ENCODE measurements around the gene CNOT6. TPM values are rescaled to one million over a fixed set of nuclear protein-coding genes. Genes with fewer than 3 reads are reported as not detected.

CNOT6 gene
- total RNA-seq, 1 experiment from 2014 or later = 59.1 TPM

- ATAC-seq (no peak), DNase-seq (ENCODE audit: low read depth, low spot score) (no peak)
- POLR2A ChIA-PET = no interaction called here
- Histone ChIP-seq H2AFZ (ENCODE audit: low read depth, low read length, poor library complexity, severe bottlenecking) (no peak overlapping the region), H3K4me1 (ENCODE audit: control insufficient read depth in 1 of 2, insufficient read depth in 2 of 2, low read length in 2 of 2) (no peaks in the 10 kb centered on the region), H3K27me3 (ENCODE audit: insufficient read depth, low read length) (no peaks in the 10 kb centered on the region), H3K9me2 (ENCODE audit: insufficient read depth) (no peaks in the 10 kb centered on the region), H3K4me3 (replicated peaks in 1 of 2; ENCODE audit: low read depth in 1 of 2, low read length in 2 of 2) (no peak overlapping the region), H3K36me3 (ENCODE audit: control insufficient read depth in 1 of 2, insufficient read depth in 2 of 2, low read length in 2 of 2) (no peaks in the 10 kb centered on the region), H4K20me1 (ENCODE audit: insufficient read depth) (no peaks in the 10 kb centered on the region), H3K9me3 (ENCODE audit: control insufficient read depth in 1 of 2, insufficient read depth in 1 of 2, low read depth in 1 of 2, low read length in 2 of 2) (no peaks in the 10 kb centered on the region), H3K9ac (ENCODE audit: low read length) (no peak overlapping the region), H3K27ac (ENCODE audit: low read depth, low read length) (no peak overlapping the region), H3K79me2 (ENCODE audit: insufficient read depth, low read length) (no peaks in the 10 kb centered on the region), H3K4me2 (ENCODE audit: low read length) (no peak overlapping the region)
- BruUV-seq (replicated peaks) = no TSS peak
- intact Hi-C loops (cut with micrococcal nuclease) = no loop called here
- CTCF ChIA-PET = no interaction called here
- TF ChIP-seq CTCF (IDR thresholded peaks at IDR 0.05 in 2 of 3, conservative IDR thresholded peaks at IDR 0.05 in 1 of 3; ENCODE audit: borderline replicate concordance in 1 of 3, insufficient read depth in 1 of 3, low read depth in 2 of 3, low read length in 2 of 3) = no peak
- no peak for TF ChIP-seq SP1 (IDR thresholded peaks at IDR 0.05; ENCODE audit: low read depth)
- no peak for TF ChIP-seq CEBPB (IDR thresholded peaks at IDR 0.05; ENCODE audit: low read depth)
- no peak for TF ChIP-seq ELF1 (IDR thresholded peaks at IDR 0.05; ENCODE audit: borderline replicate concordance, low read depth)
- TF ChIP-seq EZH2phosphoT487 (IDR thresholded peaks at IDR 0.05; ENCODE audit: borderline replicate concordance) = no peak
- RAD21 ChIA-PET (ENCODE audit: low non-redundant PET in 1 of 2, low total read pairs in 2 of 2, uncharacterized antibody in 2 of 2, unreplicated experiment in 2 of 2) = no interaction called here
Observed at GRCh38 chr5:180583738-180584137, 89.6 kb downstream of the CNOT6 start.

DNA sequence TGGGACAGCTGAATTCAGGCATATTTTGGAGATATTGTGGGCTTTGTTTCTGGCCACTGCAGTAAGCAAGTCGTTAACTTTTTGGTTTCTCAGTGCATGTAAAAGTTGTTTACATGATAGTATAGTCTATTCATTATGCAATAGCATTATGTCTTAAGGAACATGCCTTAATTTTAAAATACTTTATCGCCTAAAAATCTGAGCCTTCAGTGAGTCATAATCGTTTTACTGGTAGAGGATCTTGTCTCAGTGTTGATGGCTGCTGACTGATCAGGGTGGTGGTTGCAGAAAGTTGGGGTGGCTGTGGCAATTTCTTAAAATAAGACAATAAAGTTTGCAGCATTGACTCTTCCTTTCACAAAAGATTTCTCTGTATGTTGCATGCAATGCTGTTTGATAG is 92.0 kb downstream of the CNOT6 start:
- Histone ChIP-seq H3K4me3 (replicated peaks in 1 of 2; ENCODE audit: low read depth in 1 of 2, low read length in 2 of 2) (no peak overlapping the region), H3K4me1 (ENCODE audit: control insufficient read depth in 1 of 2, insufficient read depth in 2 of 2, low read length in 2 of 2) (no peaks in the 10 kb centered on the region), H2AFZ (ENCODE audit: low read depth, low read length, poor library complexity, severe bottlenecking) (no peak overlapping the region), H3K9me3 (ENCODE audit: control insufficient read depth in 1 of 2, insufficient read depth in 1 of 2, low read depth in 1 of 2, low read length in 2 of 2) (no peaks in the 10 kb centered on the region), H3K9ac (ENCODE audit: low read length) (no peak overlapping the region), H3K9me2 (ENCODE audit: insufficient read depth) (no peaks in the 10 kb centered on the region), H3K27me3 (ENCODE audit: insufficient read depth, low read length) (no peaks in the 10 kb centered on the region), H3K79me2 (ENCODE audit: insufficient read depth, low read length) (no peaks in the 10 kb centered on the region), H3K4me2 (ENCODE audit: low read length) (no peak overlapping the region), H3K36me3 (ENCODE audit: control insufficient read depth in 1 of 2, insufficient read depth in 2 of 2, low read length in 2 of 2) (no peaks in the 10 kb centered on the region), H4K20me1 (ENCODE audit: insufficient read depth) (no peaks in the 10 kb centered on the region), H3K27ac (ENCODE audit: low read depth, low read length) (no peak overlapping the region)
- RAD21 ChIA-PET (ENCODE audit: low non-redundant PET in 1 of 2, low total read pairs in 2 of 2, uncharacterized antibody in 2 of 2, unreplicated experiment in 2 of 2) = no interaction called here
- TF ChIP-seq CTCF (IDR thresholded peaks at IDR 0.05 in 2 of 3, conservative IDR thresholded peaks at IDR 0.05 in 1 of 3; ENCODE audit: borderline replicate concordance in 1 of 3, insufficient read depth in 1 of 3, low read depth in 2 of 3, low read length in 2 of 3) = no peak
- no peak for TF ChIP-seq CBX3 (IDR thresholded peaks at IDR 0.05; ENCODE audit: low read depth)
- TF ChIP-seq TCF7L2 (IDR thresholded peaks at IDR 0.05; ENCODE audit: borderline replicate concordance, extremely low read depth, insufficient read depth, insufficient read length) = no peak
- CTCF ChIA-PET = interaction anchor here (1.2 kb wide), 1 partner anchor 132 kb away, joined by 3 read pairs; no protein-coding TSS in a partner anchor
- DNase-seq (ENCODE audit: low read depth, low spot score) (no peak), ATAC-seq (no peak)
- intact Hi-C loops (cut with micrococcal nuclease) = no loop called here
- POLR2A ChIA-PET = no interaction called here
- no TSS peak for BruUV-seq (replicated peaks)

Measured in HCT116 (cell line).